WTC11 (cell line): ENCODE results near the gene RASGRF2.

Source experiments
- CTCF ChIP-seq: fragments of 200-600 bp; IDR thresholded peaks from 2 replicates; pipeline ENCODE4 v1.8.0; 2022; ENCODE audit warnings: antibody characterized with exemption
- FOXJ3 ChIP-seq: sonication (generic); formaldehyde crosslinking; IDR thresholded peaks from 2 replicates; pipeline ENCODE4 v1.9.0; 2021; ENCODE audit warnings: missing genetic modification reagents, mild to moderate bottlenecking, borderline replicate concordance
- FOXP1 ChIP-seq: sonication (generic); formaldehyde crosslinking; IDR thresholded peaks from 2 replicates; pipeline ENCODE4 v1.8.0; 2022; ENCODE audit warnings: missing genetic modification reagents, mild to moderate bottlenecking, moderate library complexity, borderline replicate concordance
- JAZF1 ChIP-seq: fragments of 250-450 bp; sonication (Bioruptor Pico); IDR thresholded peaks from 2 replicates; pipeline ENCODE4 v1.9.0; 2021; ENCODE audit warnings: moderate library complexity, mild to moderate bottlenecking, inconsistent platforms
- TCF7 ChIP-seq: sonication (generic); formaldehyde crosslinking; IDR thresholded peaks from 2 replicates; pipeline ENCODE4 v1.8.0; 2022; ENCODE audit warnings: mild to moderate bottlenecking, low read depth, missing genetic modification reagents, moderate library complexity
- TEAD4 ChIP-seq: sonication (generic); formaldehyde crosslinking; IDR thresholded peaks from 2 replicates; pipeline ENCODE4 v1.8.0; 2022; ENCODE audit warnings: mild to moderate bottlenecking, missing genetic modification reagents
- TP53 ChIP-seq: sonication (generic); formaldehyde crosslinking; IDR thresholded peaks from 2 replicates; pipeline ENCODE4 v1.8.1; 2023; ENCODE audit warnings: mild to moderate bottlenecking, missing genetic modification reagents
- ZBTB43 ChIP-seq: sonication (generic); formaldehyde crosslinking; IDR thresholded peaks from 2 replicates; pipeline ENCODE4 v1.8.1; 2023; ENCODE audit warnings: mild to moderate bottlenecking, missing genetic modification reagents
- ZNF263 ChIP-seq: sonication (generic); formaldehyde crosslinking; IDR thresholded peaks from 2 replicates; pipeline ENCODE4 v1.8.1; 2022; ENCODE audit warnings: low read depth, mild to moderate bottlenecking, moderate library complexity, missing genetic modification reagents

DNA sequence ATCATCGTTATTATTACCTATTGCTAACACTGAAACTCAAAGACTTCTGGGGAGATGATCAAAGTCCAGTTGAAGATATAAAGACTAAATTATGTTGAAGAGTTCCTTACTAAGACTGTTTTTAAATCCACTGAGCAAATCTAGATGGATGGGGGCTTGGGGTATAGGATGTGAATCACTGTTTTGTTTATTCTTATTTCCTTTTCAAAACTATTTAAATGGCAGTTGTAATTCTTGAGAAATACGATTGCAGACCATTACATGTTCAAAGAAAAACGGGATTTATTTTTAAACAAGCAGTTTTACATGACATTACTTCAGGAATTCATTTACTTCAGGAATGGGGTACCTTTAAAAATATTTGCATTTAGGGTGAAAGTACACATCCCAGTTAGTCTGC lies 4.3 kb downstream of the RASGRF2 start:
- TF ChIP-seq FOXJ3 (CRISPR knock-in tag) (no peak), ZBTB43 (CRISPR knock-in tag) (no peak), TEAD4 (CRISPR knock-in tag) (no peak), TCF7 (CRISPR knock-in tag) (no peak), FOXP1 (no peak), CTCF (no peak), TP53 (no peak), JAZF1 (CRISPR knock-in tag) (no peak), ZNF263 (no peak)
